HEK293T (cell line): Measurements from ENCODE around the gene FAM149B1.

Experiments used
- CTCF ChIA-PET: fragments of 350-600 bp; formaldehyde crosslinking; extraction: SDS; loops from one replicate; lab custom pipeline; 2021; ENCODE audit warnings: antibody characterized with exemption, inconsistent platforms; lab: Yijun Ruan, JAX
- POLR2A ChIA-PET: fragments of 350-600 bp; formaldehyde crosslinking; extraction: SDS; loops from one replicate; lab custom pipeline; 2020; ENCODE audit warnings: antibody characterized with exemption, inconsistent platforms; lab: Yijun Ruan, JAX
- DNase-seq: peaks from one replicate; pipeline ENCODE4 v3.0.0; 2012; ENCODE audit warnings: mixed read lengths; ENCODE audit errors: extremely low spot score
- ARNT ChIP-seq: fragments of 450-650 bp; IDR thresholded peaks from 2 replicates; pipeline ENCODE4 v1.6.1; 2017; ENCODE audit warnings: mild to moderate bottlenecking
- BHLHE40 ChIP-seq: fragments of 450-650 bp; IDR thresholded peaks from 2 replicates; pipeline ENCODE4 v1.6.1; 2016; ENCODE audit warnings: mild to moderate bottlenecking, moderate library complexity, borderline replicate concordance
- CTBP1 ChIP-seq: fragments of 450-650 bp; IDR thresholded peaks from 2 replicates; pipeline ENCODE4 v1.6.1; 2016; ENCODE audit warnings: borderline replicate concordance
- FOXA1 ChIP-seq: fragments of 450-650 bp; IDR thresholded peaks from 2 replicates; pipeline ENCODE4 v1.6.1; 2016; ENCODE audit warnings: mild to moderate bottlenecking
- FOXK2 ChIP-seq: fragments of 450-650 bp; IDR thresholded peaks from 2 replicates; pipeline ENCODE4 v1.6.1; 2016; ENCODE audit warnings: mild to moderate bottlenecking
- FOXM1 ChIP-seq: fragments of 450-650 bp; IDR thresholded peaks from 2 replicates; pipeline ENCODE4 v1.6.1; 2017; ENCODE audit warnings: mild to moderate bottlenecking, borderline replicate concordance
- HDGF ChIP-seq: fragments of 450-650 bp; IDR thresholded peaks from 2 replicates; pipeline ENCODE4 v1.6.1; 2017; ENCODE audit warnings: antibody characterized with exemption, borderline replicate concordance
- L3MBTL2 ChIP-seq: fragments of 450-650 bp; conservative IDR thresholded peaks from 2 replicates; pipeline ENCODE4 v1.6.1; 2016; ENCODE audit warnings: mild to moderate bottlenecking
- NFRKB ChIP-seq: fragments of 450-650 bp; IDR thresholded peaks from 2 replicates; pipeline ENCODE4 v1.6.1; 2016; ENCODE audit warnings: mild to moderate bottlenecking, moderate library complexity
- PKNOX1 ChIP-seq: fragments of 450-650 bp; IDR thresholded peaks from 2 replicates; pipeline ENCODE4 v1.6.1; 2016
- SUZ12 ChIP-seq: fragments of 450-650 bp; IDR thresholded peaks from 2 replicates; pipeline ENCODE4 v1.6.1; 2016; ENCODE audit warnings: mild to moderate bottlenecking
- TARDBP ChIP-seq: fragments of 450-650 bp; IDR thresholded peaks from 2 replicates; pipeline ENCODE4 v1.6.1; 2016
- ZNF384 ChIP-seq: fragments of 450-650 bp; IDR thresholded peaks from 2 replicates; pipeline ENCODE4 v1.6.1; 2016

FAM149B1 gene

GRCh38 chr10:73287441-73287840, 119.5 kb downstream of the FAM149B1 start:
- TF ChIP-seq FOXM1 (no peak), FOXK2 (no peak), FOXA1 (no peak), SUZ12 (no peak), ZNF384 (no peak), PKNOX1 (no peak), TARDBP (no peak), L3MBTL2 (no peak), BHLHE40 (no peak)
- no peak for DNase-seq
- POLR2A ChIA-PET, result no interaction called here
- CTCF ChIA-PET, result no interaction called here

GRCh38 chr10:73289958-73290357, 122.0 kb downstream of the FAM149B1 start:
- TF ChIP-seq TARDBP (no peak), CTBP1 (no peak), FOXK2 (no peak), SUZ12 (no peak), HDGF (no peak), FOXM1 (no peak), BHLHE40 (no peak), NFRKB (no peak), L3MBTL2 (no peak), ARNT (no peak), FOXA1 (no peak)
- CTCF ChIA-PET, result no interaction called here
- POLR2A ChIA-PET, result no interaction called here
- no peak for DNase-seq

GRCh38 chr10:73293461-73293860, 125.5 kb downstream of the FAM149B1 start:
- ChIA-PET POLR2A (no interaction called here), CTCF (no interaction called here)
- TF ChIP-seq NFRKB, result no peak
- no peak for TF ChIP-seq L3MBTL2
- DNase-seq, result no peak
